ENCODE results near the gene MAST1. TPM values are rescaled to one million over a fixed set of nuclear protein-coding genes. Genes with fewer than 3 reads are reported as not detected.

The MAST1 gene
- total and polyA plus RNA-seq, 2 donors (not counting 1 experiment from before 2014, with no cell fraction given), result 0.39 to 1.1 TPM

GRCh38 chr19:12799742-12800465 is 38.4 kb upstream of the MAST1 start:
- Histone ChIP-seq H3K9me3 (ENCODE audit: control extremely low read depth in 1 of 3, control insufficient read depth in 2 of 3, insufficient read depth in 1 of 3, low read length in 2 of 3) (no peaks in the 10 kb centered on the region), H2AFZ (ENCODE audit: insufficient read depth, low read depth, low read length, poor library complexity, severe bottlenecking) (no peak overlapping the region), H4K20me1 (ENCODE audit: control insufficient read depth, insufficient read depth, low read length, poor library complexity, severe bottlenecking) (no peaks in the 10 kb centered on the region), H3K79me2 (ENCODE audit: control insufficient read depth, insufficient read depth, low read length) (peaks cover 8% of the 10 kb centered on the region), H3K9ac (ENCODE audit: low read length) (no peak overlapping the region), H3K27ac (ENCODE audit: low read length in 2 of 2) (no peak overlapping the region), H3K36me3 (replicated peaks in 1 of 2; ENCODE audit: control extremely low read depth in 1 of 2, control insufficient read depth in 1 of 2, extremely low read depth in 1 of 2, insufficient read depth in 2 of 2, low read length in 1 of 2) (peaks cover 0 to 3% of the 10 kb centered on the region in 2 experiments), H3K4me1 (ENCODE audit: control insufficient read depth in 2 of 2, insufficient read depth in 2 of 2, low read length in 2 of 2) (peaks cover 31 to 40% of the 10 kb centered on the region in 2 donors), H3K4me3 (ENCODE audit: control extremely low read depth in 1 of 5, extremely low read depth in 1 of 5, insufficient read depth in 1 of 5, low read depth in 2 of 5, low read length in 4 of 5) (no peak overlapping the region), H3K4me2 (replicated peaks; ENCODE audit: low read depth, low read length, poor library complexity, severe bottlenecking) (no peak overlapping the region), H3K27me3 (replicated peaks in 1 of 4; ENCODE audit: control extremely low read depth in 1 of 4, control insufficient read depth in 3 of 4, insufficient read depth in 4 of 4, low read length in 3 of 4) (no peaks in the 10 kb centered on the region)
- CTCF ChIA-PET, result interaction anchor here (0.6 to 17.9 kb wide), 5 partner anchors 8 to 63 kb away, joined by 3 to 1147 read pairs (median 3); partner anchors contain the start of genes HOOK2 and JUNB
- Mint-ChIP-seq H3K9me3 (ENCODE audit: insufficient read depth) (no peaks in the 10 kb centered on the region), H3K4me1 (peaks cover 30% of the 10 kb centered on the region), H3K4me3 (peak overlapping the region; percentile 88), H3K27ac (no peak overlapping the region), H3K27me3 (peaks cover 3% of the 10 kb centered on the region)
- WGBS (ENCODE audit: insufficient coverage), result 95% methylated on average over 18 of the region's 18 CpGs
- intact Hi-C loops (cut with micrococcal nuclease), result no loop called here
- DNase-seq, result no peak
- POLR2A ChIA-PET, result interaction anchor here (0.6 to 1.9 kb wide), 4 partner anchors 9 to 299 kb away, joined by 4 to 10 read pairs (median 6); partner anchors contain the start of gene JUNB
- TF ChIP-seq CTCF (IDR thresholded peaks at IDR 0.05), result no peak
- TF ChIP-seq EZH2 (IDR thresholded peaks at IDR 0.05; ENCODE audit: borderline replicate concordance, insufficient read depth, low read depth, low read length, poor library complexity, severe bottlenecking), result no peak
- ATAC-seq (ENCODE audit: low read depth), result no peak

DNA sequence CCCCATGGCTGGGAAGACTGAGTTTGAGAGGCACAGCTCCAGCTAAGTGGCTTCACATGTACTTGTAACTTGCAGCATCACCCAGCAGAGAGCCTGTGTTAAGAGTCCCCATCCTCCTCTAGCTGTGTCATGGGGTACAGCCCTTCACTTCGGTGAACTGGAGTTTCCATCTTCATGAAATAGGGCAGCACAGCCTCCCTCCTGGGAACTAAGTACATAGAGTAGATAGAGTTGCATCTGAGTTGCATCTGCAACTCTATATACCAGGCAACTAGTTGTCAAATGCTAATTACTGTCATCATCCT is 37.9 kb upstream of the MAST1 start:
- Histone ChIP-seq H3K4me3 (ENCODE audit: control extremely low read depth in 1 of 5, extremely low read depth in 1 of 5, insufficient read depth in 1 of 5, low read depth in 2 of 5, low read length in 4 of 5) (no peak overlapping the region), H3K36me3 (replicated peaks in 1 of 2; ENCODE audit: control extremely low read depth in 1 of 2, control insufficient read depth in 1 of 2, extremely low read depth in 1 of 2, insufficient read depth in 2 of 2, low read length in 1 of 2) (peaks cover 0 to 3% of the 10 kb centered on the region in 2 experiments), H3K4me2 (replicated peaks; ENCODE audit: low read depth, low read length, poor library complexity, severe bottlenecking) (peak overlapping the region; percentile 100), H3K4me1 (ENCODE audit: control insufficient read depth in 2 of 2, insufficient read depth in 2 of 2, low read length in 2 of 2) (peaks cover 28 to 36% of the 10 kb centered on the region in 2 donors), H3K9me3 (ENCODE audit: control extremely low read depth in 1 of 3, control insufficient read depth in 2 of 3, insufficient read depth in 1 of 3, low read length in 2 of 3) (no peaks in the 10 kb centered on the region), H3K27me3 (replicated peaks in 1 of 4; ENCODE audit: control extremely low read depth in 1 of 4, control insufficient read depth in 3 of 4, insufficient read depth in 4 of 4, low read length in 3 of 4) (no peaks in the 10 kb centered on the region), H3K79me2 (ENCODE audit: control insufficient read depth, insufficient read depth, low read length) (peaks cover 8% of the 10 kb centered on the region), H3K9ac (ENCODE audit: low read length) (peak overlapping the region; percentile 87), H3K27ac (ENCODE audit: low read length in 2 of 2) (no peak overlapping the region), H2AFZ (ENCODE audit: insufficient read depth, low read depth, low read length, poor library complexity, severe bottlenecking) (no peak overlapping the region), H4K20me1 (ENCODE audit: control insufficient read depth, insufficient read depth, low read length, poor library complexity, severe bottlenecking) (no peaks in the 10 kb centered on the region)
- no peaks in the 10 kb centered on the region for H3K9me3 Mint-ChIP-seq (ENCODE audit: insufficient read depth)
- DNase-seq, result no peak
- ChIA-PET POLR2A (interaction anchor here (0.6 to 1.9 kb wide), 3 partner anchors 9 to 105 kb away, joined by 4 to 10 read pairs (median 5); partner anchors contain the start of gene JUNB), CTCF (interaction anchor here (0.6 to 17.9 kb wide), 5 partner anchors 9 to 296 kb away, joined by 3 to 1147 read pairs (median 3); partner anchors contain the start of genes HOOK2 and JUNB)
- WGBS (ENCODE audit: insufficient coverage), result no CpG with 5 or more reads among the region's 1 CpG
- no peak for ATAC-seq (ENCODE audit: low read depth)
- intact Hi-C loops (cut with micrococcal nuclease), result no loop called here
- no peak overlapping the region for H3K27ac Mint-ChIP-seq
- H3K27me3 Mint-ChIP-seq, result peaks cover 3% of the 10 kb centered on the region
- peaks cover 30% of the 10 kb centered on the region for H3K4me1 Mint-ChIP-seq
- peak overlapping the region; percentile 88 for H3K4me3 Mint-ChIP-seq
- no peak for TF ChIP-seq EZH2 (IDR thresholded peaks at IDR 0.05; ENCODE audit: borderline replicate concordance, insufficient read depth, low read depth, low read length, poor library complexity, severe bottlenecking)
